ENCODE data around the gene PHEX.

Gene PHEX

GRCh38 chrX:22081475-22082092, 49.5 kb downstream of the PHEX start:
- no peaks in the 10 kb centered on the region for H3K4me1 ChIP-seq (ENCODE audit: control insufficient read depth, insufficient read depth, low read length)
- H3K27me3 ChIP-seq (ENCODE audit: control insufficient read depth, insufficient read depth, low read length): no peaks in the 10 kb centered on the region
- H3K4me3 ChIP-seq (ENCODE audit: low read length): no peak overlapping the region
- no peaks in the 10 kb centered on the region for H3K9me3 ChIP-seq (replicated peaks; ENCODE audit: low read length)
- H3K4me2 ChIP-seq (ENCODE audit: low read length): no peak overlapping the region
- H3K36me3 ChIP-seq (ENCODE audit: insufficient read depth, low read length): no peaks in the 10 kb centered on the region
- no peak overlapping the region for H3K9ac ChIP-seq (ENCODE audit: low read depth, low read length)

DNA sequence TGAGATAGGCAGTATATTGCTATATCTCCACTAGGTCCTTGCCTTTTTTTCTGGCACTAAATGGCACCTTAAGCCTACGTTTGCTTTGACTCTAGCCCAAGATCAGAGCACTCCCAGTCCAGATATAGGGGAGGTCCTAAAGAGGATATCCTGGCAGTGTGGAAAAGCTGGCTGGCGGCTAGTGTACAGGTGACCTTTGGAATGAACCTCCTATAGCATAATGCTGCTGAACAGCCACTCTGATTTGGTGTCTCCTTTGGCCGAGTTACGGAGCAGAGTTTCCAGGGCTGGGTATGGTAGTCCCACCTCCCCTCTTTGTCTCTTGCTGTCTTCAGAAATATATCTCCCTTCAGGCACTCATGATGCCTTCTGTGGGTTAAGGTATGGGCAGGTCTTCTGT, 53.9 kb downstream of the PHEX start:
- Histone ChIP-seq H3K27me3 (ENCODE audit: control insufficient read depth, insufficient read depth, low read length) (no peaks in the 10 kb centered on the region), H3K4me2 (ENCODE audit: low read length) (no peak overlapping the region), H3K36me3 (ENCODE audit: insufficient read depth, low read length) (no peaks in the 10 kb centered on the region), H3K9me3 (replicated peaks; ENCODE audit: low read length) (no peaks in the 10 kb centered on the region), H3K4me1 (ENCODE audit: control insufficient read depth, insufficient read depth, low read length) (no peaks in the 10 kb centered on the region), H3K4me3 (ENCODE audit: low read length) (no peak overlapping the region), H3K9ac (ENCODE audit: low read depth, low read length) (no peak overlapping the region)

DNA sequence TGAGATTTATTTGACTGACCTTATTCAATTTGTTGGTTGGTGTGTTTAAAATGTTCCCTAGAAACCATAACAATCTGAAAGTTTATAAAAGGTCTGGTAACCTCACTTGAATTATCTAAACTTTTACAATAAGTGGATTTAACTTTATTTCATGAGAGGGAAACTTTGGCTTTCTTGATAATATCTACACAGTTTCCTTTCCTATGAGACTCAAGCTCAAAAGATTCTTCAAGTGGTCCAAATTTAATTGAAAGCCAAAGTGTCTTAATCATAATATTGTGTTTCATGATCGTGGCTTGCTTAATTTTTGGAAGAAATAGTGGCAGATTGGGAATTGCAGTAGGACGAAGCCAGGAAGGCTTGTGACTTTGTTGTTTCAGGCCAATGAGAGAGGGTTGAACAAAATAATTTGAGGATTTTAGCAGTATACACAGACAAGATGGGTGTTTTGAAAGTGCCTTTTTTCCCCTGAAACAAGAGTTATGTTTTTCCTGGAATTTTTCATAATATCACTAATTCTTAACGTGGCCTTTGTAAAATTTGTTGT, 55.0 kb downstream of the PHEX start:
- Histone ChIP-seq H3K27me3 (ENCODE audit: control insufficient read depth, insufficient read depth, low read length) (no peaks in the 10 kb centered on the region), H3K36me3 (ENCODE audit: insufficient read depth, low read length) (no peaks in the 10 kb centered on the region), H3K4me2 (ENCODE audit: low read length) (no peak overlapping the region), H3K4me3 (ENCODE audit: low read length) (no peak overlapping the region), H3K9me3 (replicated peaks; ENCODE audit: low read length) (no peaks in the 10 kb centered on the region), H3K4me1 (ENCODE audit: control insufficient read depth, insufficient read depth, low read length) (no peaks in the 10 kb centered on the region), H3K9ac (ENCODE audit: low read depth, low read length) (no peak overlapping the region)

- no peaks in the 10 kb centered on the region for H3K36me3 ChIP-seq (ENCODE audit: insufficient read depth, low read length)
- H3K4me3 ChIP-seq (ENCODE audit: low read length): no peak overlapping the region
Observed at GRCh38 chrX:22088326-22088725, 56.2 kb downstream of the PHEX start.

GRCh38 chrX:22090181-22090580, 58.1 kb downstream of the PHEX start:
- Histone ChIP-seq H3K4me3 (ENCODE audit: low read length) (no peak overlapping the region), H3K4me1 (ENCODE audit: control insufficient read depth, insufficient read depth, low read length) (no peaks in the 10 kb centered on the region), H3K36me3 (ENCODE audit: insufficient read depth, low read length) (no peaks in the 10 kb centered on the region), H3K9me3 (replicated peaks; ENCODE audit: low read length) (no peaks in the 10 kb centered on the region), H3K4me2 (ENCODE audit: low read length) (no peak overlapping the region), H3K27me3 (ENCODE audit: control insufficient read depth, insufficient read depth, low read length) (no peaks in the 10 kb centered on the region), H3K9ac (ENCODE audit: low read depth, low read length) (no peak overlapping the region)

More at GRCh38 chrX:22088326-22088725, 56.2 kb downstream of the PHEX start:
- H3K9ac ChIP-seq (ENCODE audit: low read depth, low read length): no peak overlapping the region
- no peaks in the 10 kb centered on the region for H3K9me3 ChIP-seq (replicated peaks; ENCODE audit: low read length)
- H3K4me1 ChIP-seq (ENCODE audit: control insufficient read depth, insufficient read depth, low read length): no peaks in the 10 kb centered on the region
- H3K4me2 ChIP-seq (ENCODE audit: low read length): no peak overlapping the region
- H3K27me3 ChIP-seq (ENCODE audit: control insufficient read depth, insufficient read depth, low read length): no peaks in the 10 kb centered on the region

DNA sequence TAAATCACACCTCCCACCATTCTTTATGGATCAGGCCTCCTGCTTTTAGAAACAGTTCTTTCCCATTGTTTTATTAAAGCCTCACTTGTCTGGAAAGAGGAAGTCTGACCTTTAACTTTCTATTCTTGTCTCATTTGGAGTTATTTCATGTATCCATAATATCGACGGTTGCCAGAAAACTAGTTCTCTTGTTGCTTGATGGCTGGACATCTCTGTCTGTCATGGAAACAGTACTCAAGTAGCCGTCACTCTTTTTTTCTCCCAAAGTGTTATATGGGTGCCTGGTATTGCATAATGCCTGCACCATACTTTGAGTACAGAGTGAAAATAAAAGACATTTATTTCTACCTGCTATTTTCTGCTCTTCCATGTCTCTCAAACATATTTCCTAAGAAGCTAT, 61.4 kb downstream of the PHEX start:
- no peaks in the 10 kb centered on the region for H3K27me3 ChIP-seq (ENCODE audit: control insufficient read depth, insufficient read depth, low read length)
- H3K36me3 ChIP-seq (ENCODE audit: insufficient read depth, low read length): no peaks in the 10 kb centered on the region
- no peak overlapping the region for H3K4me3 ChIP-seq (ENCODE audit: low read length)
- H3K9ac ChIP-seq (ENCODE audit: low read depth, low read length): no peak overlapping the region
- H3K4me2 ChIP-seq (ENCODE audit: low read length): no peak overlapping the region
- H3K4me1 ChIP-seq (ENCODE audit: control insufficient read depth, insufficient read depth, low read length): no peaks in the 10 kb centered on the region
- no peaks in the 10 kb centered on the region for H3K9me3 ChIP-seq (replicated peaks; ENCODE audit: low read length)

GRCh38 chrX:22095286-22095685, 63.2 kb downstream of the PHEX start:
- H3K36me3 ChIP-seq (ENCODE audit: insufficient read depth, low read length): no peaks in the 10 kb centered on the region
- no peak overlapping the region for H3K4me2 ChIP-seq (ENCODE audit: low read length)
- H3K9ac ChIP-seq (ENCODE audit: low read depth, low read length): no peak overlapping the region
- H3K9me3 ChIP-seq (replicated peaks; ENCODE audit: low read length): no peaks in the 10 kb centered on the region
- no peak overlapping the region for H3K4me3 ChIP-seq (ENCODE audit: low read length)
- no peaks in the 10 kb centered on the region for H3K4me1 ChIP-seq (ENCODE audit: control insufficient read depth, insufficient read depth, low read length)
- H3K27me3 ChIP-seq (ENCODE audit: control insufficient read depth, insufficient read depth, low read length): no peaks in the 10 kb centered on the region

GRCh38 chrX:22095856-22096255, 63.7 kb downstream of the PHEX start:
- Histone ChIP-seq H3K4me2 (ENCODE audit: low read length) (no peak overlapping the region), H3K4me1 (ENCODE audit: control insufficient read depth, insufficient read depth, low read length) (no peaks in the 10 kb centered on the region), H3K9me3 (replicated peaks; ENCODE audit: low read length) (no peaks in the 10 kb centered on the region), H3K4me3 (ENCODE audit: low read length) (no peak overlapping the region), H3K27me3 (ENCODE audit: control insufficient read depth, insufficient read depth, low read length) (no peaks in the 10 kb centered on the region), H3K9ac (ENCODE audit: low read depth, low read length) (no peak overlapping the region), H3K36me3 (ENCODE audit: insufficient read depth, low read length) (no peaks in the 10 kb centered on the region)

DNA sequence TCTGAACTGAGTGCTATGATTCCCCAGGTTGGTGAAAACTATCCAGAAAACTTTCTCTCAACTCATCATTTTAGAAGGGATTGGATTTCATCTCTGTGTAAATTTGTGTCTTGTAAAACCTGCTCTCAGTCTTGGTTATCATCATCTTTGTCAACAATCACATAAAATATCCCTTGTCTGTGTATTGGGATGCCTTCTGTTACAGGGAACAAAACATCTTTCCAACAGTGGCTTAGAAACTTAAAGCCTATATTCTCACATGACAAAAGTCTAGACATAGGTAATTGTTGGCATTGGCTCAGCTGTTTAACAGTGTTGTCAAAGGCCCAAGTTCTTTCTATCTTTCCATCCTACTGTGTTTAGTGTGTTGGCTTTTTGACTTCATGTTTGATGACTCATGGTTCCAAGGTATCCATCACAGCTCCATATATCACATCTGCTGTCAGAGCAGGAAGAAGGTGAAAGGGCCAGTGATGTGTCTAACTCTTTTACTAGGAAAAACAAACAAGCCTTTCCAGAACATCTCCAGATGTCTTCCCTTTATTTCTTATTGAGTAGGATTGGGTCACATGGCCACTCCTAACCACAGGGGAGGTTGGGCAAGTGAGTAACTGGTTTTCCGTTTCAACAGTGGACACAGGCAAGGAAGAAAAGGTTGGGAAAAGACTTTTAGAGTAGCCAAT, 65.0 kb downstream of the PHEX start:
- no peaks in the 10 kb centered on the region for H3K27me3 ChIP-seq (ENCODE audit: control insufficient read depth, insufficient read depth, low read length)
- no peaks in the 10 kb centered on the region for H3K4me1 ChIP-seq (ENCODE audit: control insufficient read depth, insufficient read depth, low read length)
- H3K4me2 ChIP-seq (ENCODE audit: low read length): no peak overlapping the region
- H3K9me3 ChIP-seq (replicated peaks; ENCODE audit: low read length): no peaks in the 10 kb centered on the region
- H3K9ac ChIP-seq (ENCODE audit: low read depth, low read length): no peak overlapping the region
- no peaks in the 10 kb centered on the region for H3K36me3 ChIP-seq (ENCODE audit: insufficient read depth, low read length)
- no peak overlapping the region for H3K4me3 ChIP-seq (ENCODE audit: low read length)

DNA sequence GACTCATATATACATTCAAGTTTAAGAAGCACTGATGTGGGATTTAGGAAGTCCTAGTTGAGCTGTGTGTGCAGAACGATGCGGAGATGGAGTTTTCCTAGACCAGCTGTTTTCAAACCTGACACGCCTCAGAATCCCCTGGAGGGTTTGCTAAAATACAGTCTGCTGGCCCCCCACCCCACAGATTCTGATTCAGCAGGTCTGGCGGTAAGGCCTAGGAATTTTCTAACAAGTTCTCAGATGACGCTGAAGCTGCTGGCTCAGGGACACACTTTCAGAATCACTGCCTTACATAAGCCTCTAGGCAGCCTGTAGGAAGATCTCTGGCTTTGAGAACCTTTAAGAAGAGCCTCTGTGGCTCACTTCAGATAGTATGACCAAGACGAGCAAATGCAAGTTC, 73.1 kb downstream of the PHEX start:
- Histone ChIP-seq H3K9me3 (replicated peaks; ENCODE audit: low read length) (no peaks in the 10 kb centered on the region), H3K36me3 (ENCODE audit: insufficient read depth, low read length) (no peaks in the 10 kb centered on the region), H3K4me3 (ENCODE audit: low read length) (no peak overlapping the region), H3K4me2 (ENCODE audit: low read length) (no peak overlapping the region), H3K4me1 (ENCODE audit: control insufficient read depth, insufficient read depth, low read length) (no peaks in the 10 kb centered on the region), H3K9ac (ENCODE audit: low read depth, low read length) (no peak overlapping the region), H3K27me3 (ENCODE audit: control insufficient read depth, insufficient read depth, low read length) (no peaks in the 10 kb centered on the region)

DNA sequence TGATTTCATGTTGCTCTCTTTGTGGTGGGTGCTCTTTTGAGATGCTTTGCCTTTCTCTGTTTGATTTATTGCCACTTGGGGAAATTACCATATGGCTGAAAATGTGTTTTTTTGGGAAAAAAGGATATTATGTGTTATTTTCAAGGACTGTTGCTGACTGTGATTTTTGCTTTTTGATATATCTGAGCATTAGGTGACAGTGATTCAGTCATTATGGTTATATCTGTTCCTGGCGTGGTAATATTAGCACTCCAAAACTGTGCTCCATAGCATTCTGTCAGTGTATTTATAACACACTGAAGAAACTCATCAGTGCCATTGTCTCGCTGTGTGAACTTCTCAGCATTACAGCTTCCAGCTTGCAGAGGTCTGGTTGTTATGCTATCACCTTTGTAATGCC, 73.8 kb downstream of the PHEX start:
- no peak overlapping the region for H3K9ac ChIP-seq (ENCODE audit: low read depth, low read length)
- H3K4me3 ChIP-seq (ENCODE audit: low read length): no peak overlapping the region
- H3K4me1 ChIP-seq (ENCODE audit: control insufficient read depth, insufficient read depth, low read length): peaks cover 2% of the 10 kb centered on the region
- H3K9me3 ChIP-seq (replicated peaks; ENCODE audit: low read length): no peaks in the 10 kb centered on the region
- no peaks in the 10 kb centered on the region for H3K27me3 ChIP-seq (ENCODE audit: control insufficient read depth, insufficient read depth, low read length)
- H3K4me2 ChIP-seq (ENCODE audit: low read length): no peak overlapping the region
- H3K36me3 ChIP-seq (ENCODE audit: insufficient read depth, low read length): no peaks in the 10 kb centered on the region

- Histone ChIP-seq H3K4me2 (ENCODE audit: low read length) (no peak overlapping the region), H3K9ac (ENCODE audit: low read depth, low read length) (no peak overlapping the region), H3K9me3 (replicated peaks; ENCODE audit: low read length) (no peaks in the 10 kb centered on the region), H3K36me3 (ENCODE audit: insufficient read depth, low read length) (no peaks in the 10 kb centered on the region), H3K27me3 (ENCODE audit: control insufficient read depth, insufficient read depth, low read length) (no peaks in the 10 kb centered on the region), H3K4me3 (ENCODE audit: low read length) (no peak overlapping the region), H3K4me1 (ENCODE audit: control insufficient read depth, insufficient read depth, low read length) (peaks cover 3% of the 10 kb centered on the region)
Observed at GRCh38 chrX:22109442-22109841, 77.3 kb downstream of the PHEX start.
